HUES48 (cell line): Measurements from ENCODE around the gene C16orf95.

Experiments used
- H3K27ac ChIP-seq: one replicate; pipeline ENCODE4 v1.7.0; 2013; ENCODE audit warnings: low read depth, low read length, inconsistent platforms
- H3K27me3 ChIP-seq: 2 replicates; pipeline ENCODE4 v1.6.1; 2013; ENCODE audit warnings: mild to moderate bottlenecking, low read length; ENCODE audit not compliant: control insufficient read depth, insufficient read depth
- H3K36me3 ChIP-seq: 2 replicates; pipeline ENCODE4 v1.6.1; 2013; ENCODE audit warnings: low read length; ENCODE audit not compliant: control insufficient read depth, insufficient read depth
- H3K4me1 ChIP-seq: 2 replicates; pipeline ENCODE4 v1.6.1; 2013; ENCODE audit warnings: mild to moderate bottlenecking, low read length; ENCODE audit not compliant: control insufficient read depth, insufficient read depth
- H3K4me3 ChIP-seq: 2 replicates; pipeline ENCODE4 v1.5.1; 2013; ENCODE audit warnings: mild to moderate bottlenecking, low read depth, low read length
- H3K9ac ChIP-seq: 2 replicates; pipeline ENCODE4 v1.6.1; 2013; ENCODE audit warnings: mild to moderate bottlenecking, low read depth, low read length, moderate library complexity
- H3K9me3 ChIP-seq: 2 replicates; pipeline ENCODE4 v1.6.1; 2013; ENCODE audit warnings: low read length; ENCODE audit not compliant: control insufficient read depth, insufficient read depth

Gene C16orf95

GRCh38 chr16:87329436-87330256, 12.5 kb upstream of the C16orf95 start:
- no peaks in the 10 kb centered on the region for H3K4me1 ChIP-seq
- peaks cover 46% of the 10 kb centered on the region for H3K36me3 ChIP-seq
- H3K9ac ChIP-seq = no peak overlapping the region
- H3K27me3 ChIP-seq = no peaks in the 10 kb centered on the region
- no peak overlapping the region for H3K27ac ChIP-seq
- no peak overlapping the region for H3K4me3 ChIP-seq
- no peaks in the 10 kb centered on the region for H3K9me3 ChIP-seq

GRCh38 chr16:87328846-87329245, 11.7 kb upstream of the C16orf95 start:
- no peaks in the 10 kb centered on the region for H3K9me3 ChIP-seq
- no peak overlapping the region for H3K9ac ChIP-seq
- H3K4me3 ChIP-seq = no peak overlapping the region
- no peak overlapping the region for H3K27ac ChIP-seq
- H3K36me3 ChIP-seq = peaks cover 38% of the 10 kb centered on the region
- H3K27me3 ChIP-seq = no peaks in the 10 kb centered on the region
- H3K4me1 ChIP-seq = no peaks in the 10 kb centered on the region

- Histone ChIP-seq H3K4me3 (no peak overlapping the region), H3K9me3 (no peaks in the 10 kb centered on the region), H3K4me1 (no peaks in the 10 kb centered on the region), H3K36me3 (peaks cover 30% of the 10 kb centered on the region), H3K27me3 (no peaks in the 10 kb centered on the region), H3K27ac (no peak overlapping the region), H3K9ac (no peak overlapping the region)
Measured at GRCh38 chr16:87327798-87328495, 10.8 kb upstream of the C16orf95 start.

GRCh38 chr16:87326151-87326571, 9.0 kb upstream of the C16orf95 start:
- no peaks in the 10 kb centered on the region for H3K9me3 ChIP-seq
- no peak overlapping the region for H3K9ac ChIP-seq
- no peaks in the 10 kb centered on the region for H3K27me3 ChIP-seq
- H3K36me3 ChIP-seq = peaks cover 26% of the 10 kb centered on the region
- no peak overlapping the region for H3K4me3 ChIP-seq
- no peak overlapping the region for H3K27ac ChIP-seq
- H3K4me1 ChIP-seq = no peaks in the 10 kb centered on the region

GRCh38 chr16:87325423-87325858, 8.2 kb upstream of the C16orf95 start:
- Histone ChIP-seq H3K9me3 (no peaks in the 10 kb centered on the region), H3K27ac (no peak overlapping the region), H3K27me3 (no peaks in the 10 kb centered on the region), H3K4me3 (no peak overlapping the region), H3K9ac (no peak overlapping the region), H3K4me1 (no peaks in the 10 kb centered on the region), H3K36me3 (peaks cover 19% of the 10 kb centered on the region; the same call in 1 of the 2 replicates)

- Histone ChIP-seq H3K27me3 (no peaks in the 10 kb centered on the region), H3K9me3 (no peaks in the 10 kb centered on the region), H3K4me3 (no peak overlapping the region), H3K27ac (no peak overlapping the region), H3K4me1 (no peaks in the 10 kb centered on the region), H3K9ac (no peak overlapping the region), H3K36me3 (peaks cover 11% of the 10 kb centered on the region; the same call in 1 of the 2 replicates)
Measured at GRCh38 chr16:87324411-87325275, 7.5 kb upstream of the C16orf95 start.

- no peak overlapping the region for H3K4me3 ChIP-seq
- H3K9me3 ChIP-seq = no peaks in the 10 kb centered on the region
- peaks cover 6% of the 10 kb centered on the region; the same call in 1 of the 2 replicates for H3K36me3 ChIP-seq
- no peaks in the 10 kb centered on the region for H3K4me1 ChIP-seq
- no peak overlapping the region for H3K9ac ChIP-seq
- no peaks in the 10 kb centered on the region for H3K27me3 ChIP-seq
- H3K27ac ChIP-seq = no peak overlapping the region
Measured at GRCh38 chr16:87323727-87324410, 6.7 kb upstream of the C16orf95 start.

GRCh38 chr16:87322833-87323726, 5.9 kb upstream of the C16orf95 start:
- H3K27ac ChIP-seq = no peak overlapping the region
- H3K9ac ChIP-seq = no peak overlapping the region

GRCh38 chr16:87322360-87322759, 5.2 kb upstream of the C16orf95 start:
- Histone ChIP-seq H3K27me3 (no peaks in the 10 kb centered on the region), H3K9me3 (no peaks in the 10 kb centered on the region), H3K36me3 (no peaks in the 10 kb centered on the region), H3K4me3 (no peak overlapping the region), H3K9ac (no peak overlapping the region), H3K27ac (no peak overlapping the region), H3K4me1 (no peaks in the 10 kb centered on the region)

More at GRCh38 chr16:87322833-87323726, 5.9 kb upstream of the C16orf95 start:
- H3K9me3 ChIP-seq = no peaks in the 10 kb centered on the region
- 0 out of 2 replicates have a peak, but pooled peaks cover 2% of the 10 kb centered on the region for H3K36me3 ChIP-seq
- H3K27me3 ChIP-seq = no peaks in the 10 kb centered on the region
- H3K4me3 ChIP-seq = no peak overlapping the region
- no peaks in the 10 kb centered on the region for H3K4me1 ChIP-seq
